ENCODE measurements around the gene CHRNA1. TPM values are rescaled to one million over a fixed set of nuclear protein-coding genes. Genes with fewer than 3 reads are reported as not detected.

Gene CHRNA1
- total and polyA plus RNA-seq, 10 of the 15 experiments (the other 5 are each of a cell fraction or from before 2014, with no cell fraction given) = 0.05 to 0.14 TPM; not detected in 8

DNA sequence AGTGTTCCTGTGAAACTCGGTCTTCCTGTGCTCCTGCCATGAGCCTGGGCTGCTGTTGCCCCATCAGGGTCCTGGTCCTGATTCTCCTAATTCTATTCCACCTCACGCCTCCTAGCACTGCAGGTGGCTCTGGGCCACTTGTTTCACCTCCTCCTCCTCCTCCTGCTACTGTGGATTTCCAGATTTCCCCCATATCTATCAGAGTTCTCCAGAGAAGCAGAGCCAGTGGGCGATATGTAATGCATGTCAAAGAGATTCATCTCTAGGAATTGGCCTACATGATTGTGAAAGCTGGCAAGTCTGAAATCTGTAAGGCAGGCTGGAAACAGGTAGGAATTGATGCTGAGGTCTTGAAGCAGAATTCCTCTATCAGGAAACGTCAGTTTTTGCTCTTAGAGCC is 45.3 kb downstream of the CHRNA1 start (continued):
- TF ChIP-seq, protein P1, sequence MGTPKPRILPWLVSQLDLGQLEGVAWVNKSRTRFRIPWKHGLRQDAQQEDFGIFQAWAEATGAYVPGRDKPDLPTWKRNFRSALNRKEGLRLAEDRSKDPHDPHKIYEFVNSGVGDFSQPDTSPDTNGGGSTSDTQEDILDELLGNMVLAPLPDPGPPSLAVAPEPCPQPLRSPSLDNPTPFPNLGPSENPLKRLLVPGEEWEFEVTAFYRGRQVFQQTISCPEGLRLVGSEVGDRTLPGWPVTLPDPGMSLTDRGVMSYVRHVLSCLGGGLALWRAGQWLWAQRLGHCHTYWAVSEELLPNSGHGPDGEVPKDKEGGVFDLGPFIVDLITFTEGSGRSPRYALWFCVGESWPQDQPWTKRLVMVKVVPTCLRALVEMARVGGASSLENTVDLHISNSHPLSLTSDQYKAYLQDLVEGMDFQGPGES (IDR thresholded peaks at IDR 0.05) = no peak
- TF ChIP-seq MTA2 (IDR thresholded peaks at IDR 0.05; ENCODE audit: low read depth) = no peak
- no peak for TF ChIP-seq SRF (IDR thresholded peaks at IDR 0.05; ENCODE audit: low read depth in 2 of 2, low read length in 2 of 2)

DNA sequence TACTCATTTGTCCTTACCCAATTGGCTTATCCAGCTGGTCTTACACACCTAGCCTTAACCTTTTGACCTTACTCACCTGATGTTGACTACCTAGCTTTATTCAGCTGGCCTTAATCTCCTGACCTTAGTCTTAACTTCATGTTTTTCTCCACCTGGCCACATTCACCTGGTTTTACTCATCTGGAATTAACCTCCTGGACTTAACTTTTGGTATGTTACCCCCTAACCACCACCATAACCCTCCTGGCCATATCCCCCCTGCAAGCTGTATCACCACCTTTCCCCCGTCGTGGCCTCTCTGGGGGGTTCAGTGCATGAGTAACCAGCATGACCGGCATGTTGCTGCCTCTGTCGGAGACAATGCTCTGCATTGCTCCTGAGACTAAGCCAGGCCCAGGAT is 45.7 kb downstream of the CHRNA1 start:
- no peak for DNase-seq (ENCODE audit: low read depth, low spot score)
- H3K79me2 ChIP-seq (ENCODE audit: control insufficient read depth, insufficient read depth, low read length) = no peaks in the 10 kb centered on the region
- no peak overlapping the region for H3K27ac ChIP-seq (ENCODE audit: control insufficient read depth, insufficient read depth)
- H3K4me3 ChIP-seq = no peak overlapping the region
- RAD21 ChIA-PET (ENCODE audit: unreplicated experiment) = no interaction called here
- WGBS (ENCODE audit: insufficient coverage, insufficient replicate concordance, low lambda C conversion rate, missing lambda C conversion rate) = 63% methylated on average over 4 of the region's 4 CpGs
- intact Hi-C loops (cut with micrococcal nuclease; ENCODE audit: unreplicated experiment) (no loop called here), in situ Hi-C loops (cut with MboI) (no loop called here)
- SMC1A ChIA-PET (ENCODE audit: uncharacterized antibody, unreplicated experiment) = no interaction called here
- H3K4me2 ChIP-seq (ENCODE audit: control insufficient read depth, insufficient read depth) = no peak overlapping the region
- no peak overlapping the region for H2AFZ ChIP-seq (ENCODE audit: control insufficient read depth, low read depth, low read length)
- H3K9me3 ChIP-seq (replicated peaks; ENCODE audit: control insufficient read depth, insufficient read depth, low read length) = no peaks in the 10 kb centered on the region
- no peak for ATAC-seq
- H3K9ac ChIP-seq (ENCODE audit: control insufficient read depth, insufficient read depth, low read length) = no peak overlapping the region
- H3K4me1 ChIP-seq (ENCODE audit: control insufficient read depth, insufficient read depth, low read length) = no peaks in the 10 kb centered on the region
- FAIRE-seq = no peak
- H3K36me3 ChIP-seq (ENCODE audit: control insufficient read depth in 2 of 2, insufficient read depth in 2 of 2, low read length in 1 of 2) = no peaks in the 10 kb centered on the region
- BruUV-seq (replicated peaks) = no TSS peak
- CTCF ChIA-PET = interaction anchor here (0.9 to 1.1 kb wide), 2 partner anchors 19 to 253 kb away, joined by 3 to 4 read pairs; no protein-coding TSS in a partner anchor
- POLR2A ChIA-PET = no interaction called here
- no peaks in the 10 kb centered on the region for H4K20me1 ChIP-seq (ENCODE audit: control insufficient read depth, insufficient read depth)
- H3K27me3 ChIP-seq (replicated peaks in 1 of 2; ENCODE audit: control insufficient read depth in 2 of 2, insufficient read depth in 2 of 2, low read length in 1 of 2) = no peaks in the 10 kb centered on the region; a peak in 1 of 4 replicates
- TF ChIP-seq, protein P2, sequence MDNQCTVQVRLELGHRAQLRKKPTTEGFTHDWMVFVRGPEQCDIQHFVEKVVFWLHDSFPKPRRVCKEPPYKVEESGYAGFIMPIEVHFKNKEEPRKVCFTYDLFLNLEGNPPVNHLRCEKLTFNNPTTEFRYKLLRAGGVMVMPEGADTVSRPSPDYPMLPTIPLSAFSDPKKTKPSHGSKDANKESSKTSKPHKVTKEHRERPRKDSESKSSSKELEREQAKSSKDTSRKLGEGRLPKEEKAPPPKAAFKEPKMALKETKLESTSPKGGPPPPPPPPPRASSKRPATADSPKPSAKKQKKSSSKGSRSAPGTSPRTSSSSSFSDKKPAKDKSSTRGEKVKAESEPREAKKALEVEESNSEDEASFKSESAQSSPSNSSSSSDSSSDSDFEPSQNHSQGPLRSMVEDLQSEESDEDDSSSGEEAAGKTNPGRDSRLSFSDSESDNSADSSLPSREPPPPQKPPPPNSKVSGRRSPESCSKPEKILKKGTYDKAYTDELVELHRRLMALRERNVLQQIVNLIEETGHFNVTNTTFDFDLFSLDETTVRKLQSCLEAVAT (IDR thresholded peaks at IDR 0.05) = no peak
- TF ChIP-seq JUND (IDR thresholded peaks at IDR 0.05; ENCODE audit: low read depth, low read length) (no peak), YBX1 (IDR thresholded peaks at IDR 0.05) (no peak), NRF1 (conservative IDR thresholded peaks at IDR 0.05; ENCODE audit: low read depth, low read length) (no peak), WRNIP1 (IDR thresholded peaks at IDR 0.05; ENCODE audit: borderline replicate concordance, low read depth, low read length) (no peak), NFYB (IDR thresholded peaks at IDR 0.05; ENCODE audit: insufficient read depth, low read depth, low read length) (no peak), ZBED1 (IDR thresholded peaks at IDR 0.05; ENCODE audit: borderline replicate concordance) (no peak)
- TF ChIP-seq, protein P3, sequence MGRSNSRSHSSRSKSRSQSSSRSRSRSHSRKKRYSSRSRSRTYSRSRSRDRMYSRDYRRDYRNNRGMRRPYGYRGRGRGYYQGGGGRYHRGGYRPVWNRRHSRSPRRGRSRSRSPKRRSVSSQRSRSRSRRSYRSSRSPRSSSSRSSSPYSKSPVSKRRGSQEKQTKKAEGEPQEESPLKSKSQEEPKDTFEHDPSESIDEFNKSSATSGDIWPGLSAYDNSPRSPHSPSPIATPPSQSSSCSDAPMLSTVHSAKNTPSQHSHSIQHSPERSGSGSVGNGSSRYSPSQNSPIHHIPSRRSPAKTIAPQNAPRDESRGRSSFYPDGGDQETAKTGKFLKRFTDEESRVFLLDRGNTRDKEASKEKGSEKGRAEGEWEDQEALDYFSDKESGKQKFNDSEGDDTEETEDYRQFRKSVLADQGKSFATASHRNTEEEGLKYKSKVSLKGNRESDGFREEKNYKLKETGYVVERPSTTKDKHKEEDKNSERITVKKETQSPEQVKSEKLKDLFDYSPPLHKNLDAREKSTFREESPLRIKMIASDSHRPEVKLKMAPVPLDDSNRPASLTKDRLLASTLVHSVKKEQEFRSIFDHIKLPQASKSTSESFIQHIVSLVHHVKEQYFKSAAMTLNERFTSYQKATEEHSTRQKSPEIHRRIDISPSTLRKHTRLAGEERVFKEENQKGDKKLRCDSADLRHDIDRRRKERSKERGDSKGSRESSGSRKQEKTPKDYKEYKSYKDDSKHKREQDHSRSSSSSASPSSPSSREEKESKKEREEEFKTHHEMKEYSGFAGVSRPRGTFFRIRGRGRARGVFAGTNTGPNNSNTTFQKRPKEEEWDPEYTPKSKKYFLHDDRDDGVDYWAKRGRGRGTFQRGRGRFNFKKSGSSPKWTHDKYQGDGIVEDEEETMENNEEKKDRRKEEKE (IDR thresholded peaks at IDR 0.05) = no peak
- TF ChIP-seq, protein P4, sequence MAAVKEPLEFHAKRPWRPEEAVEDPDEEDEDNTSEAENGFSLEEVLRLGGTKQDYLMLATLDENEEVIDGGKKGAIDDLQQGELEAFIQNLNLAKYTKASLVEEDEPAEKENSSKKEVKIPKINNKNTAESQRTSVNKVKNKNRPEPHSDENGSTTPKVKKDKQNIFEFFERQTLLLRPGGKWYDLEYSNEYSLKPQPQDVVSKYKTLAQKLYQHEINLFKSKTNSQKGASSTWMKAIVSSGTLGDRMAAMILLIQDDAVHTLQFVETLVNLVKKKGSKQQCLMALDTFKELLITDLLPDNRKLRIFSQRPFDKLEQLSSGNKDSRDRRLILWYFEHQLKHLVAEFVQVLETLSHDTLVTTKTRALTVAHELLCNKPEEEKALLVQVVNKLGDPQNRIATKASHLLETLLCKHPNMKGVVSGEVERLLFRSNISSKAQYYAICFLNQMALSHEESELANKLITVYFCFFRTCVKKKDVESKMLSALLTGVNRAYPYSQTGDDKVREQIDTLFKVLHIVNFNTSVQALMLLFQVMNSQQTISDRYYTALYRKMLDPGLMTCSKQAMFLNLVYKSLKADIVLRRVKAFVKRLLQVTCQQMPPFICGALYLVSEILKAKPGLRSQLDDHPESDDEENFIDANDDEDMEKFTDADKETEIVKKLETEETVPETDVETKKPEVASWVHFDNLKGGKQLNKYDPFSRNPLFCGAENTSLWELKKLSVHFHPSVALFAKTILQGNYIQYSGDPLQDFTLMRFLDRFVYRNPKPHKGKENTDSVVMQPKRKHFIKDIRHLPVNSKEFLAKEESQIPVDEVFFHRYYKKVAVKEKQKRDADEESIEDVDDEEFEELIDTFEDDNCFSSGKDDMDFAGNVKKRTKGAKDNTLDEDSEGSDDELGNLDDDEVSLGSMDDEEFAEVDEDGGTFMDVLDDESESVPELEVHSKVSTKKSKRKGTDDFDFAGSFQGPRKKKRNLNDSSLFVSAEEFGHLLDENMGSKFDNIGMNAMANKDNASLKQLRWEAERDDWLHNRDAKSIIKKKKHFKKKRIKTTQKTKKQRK (IDR thresholded peaks at IDR 0.05; ENCODE audit: low read depth, low read length) = no peak
- TF ChIP-seq, protein P5, sequence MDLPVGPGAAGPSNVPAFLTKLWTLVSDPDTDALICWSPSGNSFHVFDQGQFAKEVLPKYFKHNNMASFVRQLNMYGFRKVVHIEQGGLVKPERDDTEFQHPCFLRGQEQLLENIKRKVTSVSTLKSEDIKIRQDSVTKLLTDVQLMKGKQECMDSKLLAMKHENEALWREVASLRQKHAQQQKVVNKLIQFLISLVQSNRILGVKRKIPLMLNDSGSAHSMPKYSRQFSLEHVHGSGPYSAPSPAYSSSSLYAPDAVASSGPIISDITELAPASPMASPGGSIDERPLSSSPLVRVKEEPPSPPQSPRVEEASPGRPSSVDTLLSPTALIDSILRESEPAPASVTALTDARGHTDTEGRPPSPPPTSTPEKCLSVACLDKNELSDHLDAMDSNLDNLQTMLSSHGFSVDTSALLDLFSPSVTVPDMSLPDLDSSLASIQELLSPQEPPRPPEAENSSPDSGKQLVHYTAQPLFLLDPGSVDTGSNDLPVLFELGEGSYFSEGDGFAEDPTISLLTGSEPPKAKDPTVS (IDR thresholded peaks at IDR 0.05; ENCODE audit: low read depth, low read length) = no peak
